CD4-positive, alpha-beta T cell (primary cell): ENCODE measurements around the gene GRB2. TPM values are rescaled to one million over a fixed set of nuclear protein-coding genes. Genes with fewer than 3 reads are reported as not detected.
"Not testable (repeated sequence)": the region's sequence is repeated elsewhere in the genome, so short reads cannot be mapped to it uniquely, and the experiment has no call there.

Experiments used
- ATAC-seq: fragments of 200-7000 bp; cut with Tn5 transposase; one replicate; pipeline ENCODE4 v1.10.0; 2022; ENCODE audit warnings: mild to moderate bottlenecking; ENCODE audit not compliant: poor library complexity
- CTCF ChIA-PET: fragments of 350-600 bp; sonication (Branson Sonifier 250); formaldehyde crosslinking; loops from one replicate; lab custom pipeline; 2021; ENCODE audit warnings: antibody characterized with exemption, inconsistent platforms; lab: Charles Lee
- POLR2A ChIA-PET: fragments of 350-600 bp; sonication (Branson Sonifier 250); formaldehyde crosslinking; loops from one replicate; lab custom pipeline; 2021; ENCODE audit warnings: antibody characterized with exemption, inconsistent platforms; lab: Charles Lee
- DNase-seq, 14 experiments: peaks; one replicate each; pipeline ENCODE4 v3.0.0-alpha.2; 2013 to 2020; ENCODE audit warnings: mixed read lengths in 2 of 14
- H3K27ac ChIP-seq, 2 donors: one replicate each; pipeline versions ENCODE4 v1.5.1 to v1.7.0; 2013; ENCODE audit warnings: low read length in 2 of 2, low read depth in 1 of 2, mild to moderate bottlenecking in 1 of 2
- H3K27me3 ChIP-seq, 2 experiments: 1 replicate in 1 of 2; 2 replicates in 1 of 2; pipeline versions ENCODE4 v1.6.1 to v1.7.0; 2013; ENCODE audit warnings: low read length in 2 of 2, control low read depth in 1 of 2, mild to moderate bottlenecking in 1 of 2, moderate library complexity in 1 of 2; ENCODE audit not compliant: insufficient read depth in 2 of 2, control insufficient read depth in 1 of 2
- H3K36me3 ChIP-seq: one replicate; pipeline ENCODE4 v1.6.1; 2013; ENCODE audit warnings: low read length, control low read depth; ENCODE audit not compliant: insufficient read depth
- H3K4me1 ChIP-seq: one replicate; pipeline ENCODE4 v1.6.1; 2013; ENCODE audit warnings: low read length, control low read depth; ENCODE audit not compliant: insufficient read depth
- H3K4me3 ChIP-seq: one replicate; pipeline ENCODE4 v1.5.1; 2013; ENCODE audit warnings: mild to moderate bottlenecking, low read length, moderate library complexity
- H3K9me3 ChIP-seq, 2 experiments: 1 replicate in 1 of 2; 2 replicates in 1 of 2; pipeline versions ENCODE4 v1.6.1 to v1.7.0; 2013; ENCODE audit warnings: low read length in 2 of 2, mild to moderate bottlenecking in 2 of 2, control low read depth in 1 of 2, moderate library complexity in 1 of 2; ENCODE audit not compliant: control insufficient read depth in 1 of 2, insufficient read depth in 1 of 2
- H3K27ac Mint-ChIP-seq: one replicate; pipeline ENCODE4 v1.8.0; 2020; ENCODE audit warnings: mixed read lengths
- H3K27me3 Mint-ChIP-seq: one replicate; pipeline ENCODE4 v1.8.0; 2021; ENCODE audit warnings: mixed read lengths
- H3K36me3 Mint-ChIP-seq: one replicate; pipeline ENCODE4 v1.8.0; 2021; ENCODE audit warnings: low read depth, mixed read lengths
- H3K4me1 Mint-ChIP-seq: one replicate; pipeline ENCODE4 v1.8.0; 2021; ENCODE audit warnings: low read depth, mixed read lengths
- H3K4me3 Mint-ChIP-seq: one replicate; pipeline ENCODE4 v1.8.0; 2020; ENCODE audit warnings: mild to moderate bottlenecking, mixed read lengths
- H3K9me3 Mint-ChIP-seq: one replicate; pipeline ENCODE4 v1.8.0; 2020; ENCODE audit warnings: mixed read lengths
- CTCF ChIP-seq: fragments of 200-600 bp; IDR thresholded peaks from one replicate; pipeline ENCODE4 v1.8.0; 2022; ENCODE audit warnings: antibody characterized with exemption, mild to moderate bottlenecking
- intact Hi-C, 2 experiments: fragments of 100-400 bp; cut with DNase I in 1 of 2; cut with micrococcal nuclease in 1 of 2; formaldehyde crosslinking; loops; one replicate each; pipeline versions ENCODE4 v1.15.1 to v1.9.0; 2023 to 2025; cut with DNase I, micrococcal nuclease
- polyA plus RNA-seq, 2 donors: library from polyadenylated mRNA; unstranded; fragments of 120-200 nt; gene quantifications; one replicate each; pipeline ENCODE4 v1.2.1, GENCODE V29; 2013
- total RNA-seq, 174 experiments: library from RNA in 2 of 174; stranded (reverse) in 2 of 174; gene quantifications; one replicate each; pipeline ENCODE4 v1.2.3 and lab custom pipeline; 2021 to 2026

The GRB2 gene
- 10 to 100 TPM; 88.8 to 92.6 TPM for total RNA-seq
- polyA plus RNA-seq (2013, experiment 1 of 2), result 112 TPM
- 98.7 TPM for polyA plus RNA-seq (2013, experiment 2 of 2)
- total RNA-seq (lab: John Stamatoyannopoulos, UW), result 92.0 to 248 (median 167) reads per million in 172 experiments

DNA sequence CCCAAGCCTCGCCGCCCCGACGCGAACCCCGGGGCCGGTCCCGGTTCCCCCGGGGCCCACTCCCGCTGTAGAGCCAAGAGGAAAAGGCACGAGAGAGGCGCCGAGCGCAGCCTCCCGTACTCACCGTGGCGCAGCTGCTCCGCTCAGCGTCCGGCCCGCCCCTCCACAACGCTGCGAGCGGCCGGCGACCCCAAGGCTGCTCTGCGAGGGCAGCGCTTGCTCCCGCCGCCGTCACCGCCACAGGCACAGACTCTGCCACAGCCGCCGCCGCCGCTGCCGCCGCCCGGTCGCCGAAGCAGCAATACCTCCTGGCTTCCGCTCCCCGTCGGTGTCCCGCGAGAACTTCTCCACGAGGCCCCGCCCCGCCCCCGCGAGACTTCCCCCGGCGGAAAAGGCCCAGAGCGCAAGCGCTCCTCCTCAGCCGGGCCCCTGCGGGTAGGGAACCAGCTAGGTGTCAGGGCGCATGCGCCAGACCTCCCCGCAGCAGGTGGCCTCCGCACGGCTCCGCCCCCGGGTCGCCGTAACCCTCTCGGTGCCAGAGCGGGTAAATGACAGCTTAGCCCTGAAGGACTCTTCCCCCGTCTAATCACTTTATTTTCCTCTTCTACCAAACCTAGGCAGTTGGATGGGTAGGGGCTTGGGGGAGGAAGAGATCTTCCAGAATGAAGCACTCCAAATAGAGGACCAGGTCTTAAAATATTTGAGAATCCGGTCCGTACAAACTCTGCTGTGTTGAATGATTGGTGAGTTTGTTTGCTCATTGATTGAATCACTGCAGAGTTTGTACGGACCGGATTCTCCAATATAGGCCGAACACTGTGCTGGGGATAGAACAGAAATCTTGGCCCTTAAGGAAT is at the start of gene GRB2:
TSS of gene GRB2 (minus strand) at position 314 of the 857 bp plus-strand sequence. CDS start 12,050 bp downstream, outside the sequence.
- Mint-ChIP-seq H3K4me1 (peaks cover 45% of the 10 kb centered on the region), H3K4me3 (peak within 1 kb of the TSS; percentile 99), H3K27me3 (no peaks in the 10 kb centered on the region), H3K27ac (peak within 1 kb of the TSS; percentile 87), H3K9me3 (no peaks in the 10 kb centered on the region), H3K36me3 (peaks cover 25% of the 10 kb centered on the region)
- H3K9me3 ChIP-seq, result no peaks in the 10 kb centered on the region
- peak within 1 kb of the TSS; percentile 100 for H3K4me3 ChIP-seq
- no peak for TF ChIP-seq CTCF
- no peaks in the 10 kb centered on the region for H3K27me3 ChIP-seq
- DNase-seq, result peak; percentile 99 to 100 (median 99)
- ChIA-PET POLR2A (interaction anchor here (0.6 to 3.7 kb wide), 23 partner anchors 11 to 532 kb away, joined by 3 to 51 read pairs (median 6); partner anchors contain the start of genes ARMC7, GGA3, MIF4GD and MRPL58), CTCF (interaction anchor here (1.3 to 4.0 kb wide), 6 partner anchors 15 to 204 kb away, joined by 3 to 25 read pairs (median 5); partner anchors contain the start of genes MIF4GD, SLC25A19 and TSEN54)
- intact Hi-C loops, result loop anchor here (1.0 to 10.0 kb wide), 6 partner anchors 51 to 421 kb away; partner anchors contain the start of genes SLC25A19 (in 2 of the 2), CDR2L (in 1 of the 2), GGA3 (in 1 of the 2) and MRPS7 (in 1 of the 2)
- H3K36me3 ChIP-seq, result peaks cover 2% of the 10 kb centered on the region
- ATAC-seq, result peak; percentile 79
- H3K27ac ChIP-seq, result peak within 1 kb of the TSS; percentile 86 to 89
- H3K4me1 ChIP-seq, result peaks cover 33% of the 10 kb centered on the region

DNA sequence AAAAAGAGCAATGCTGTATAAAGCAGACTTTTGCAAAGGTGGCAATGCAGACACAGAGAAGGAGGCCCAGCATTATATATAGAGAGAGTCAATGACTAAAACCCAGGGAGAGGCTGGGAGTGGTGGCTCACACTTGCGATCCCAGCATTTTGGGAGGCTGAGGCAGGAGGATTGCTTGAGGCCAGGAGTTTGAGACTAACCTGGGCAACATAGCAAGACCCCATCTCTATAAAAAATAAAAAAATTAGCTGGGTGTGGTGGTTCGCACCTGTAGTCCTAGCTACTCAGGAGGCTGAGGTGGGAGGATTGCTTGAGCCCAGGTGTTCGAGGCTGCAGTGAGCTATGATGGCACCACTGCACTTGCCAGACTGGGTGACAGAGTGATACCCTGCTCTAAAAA is 49.2 kb upstream of the GRB2 start:
- H3K27ac ChIP-seq, H3K36me3 ChIP-seq, H3K4me3 ChIP-seq, ATAC-seq, DNase-seq, H3K27ac Mint-ChIP-seq, H3K27me3 ChIP-seq, H3K9me3 ChIP-seq, H3K27me3 Mint-ChIP-seq, H3K9me3 Mint-ChIP-seq: not testable (repeated sequence)
- peaks cover 22% of the 10 kb centered on the region for H3K4me1 Mint-ChIP-seq
- intact Hi-C loops, result loop anchor here in 1 of 2 experiments (5.0 kb wide), 2 partner anchors 167 to 328 kb away; partner anchors contain the start of genes SLC25A19 and UNK
- POLR2A ChIA-PET, result interaction anchor here (1.1 kb wide), 1 partner anchor 166 kb away, joined by 3 read pairs; the partner anchor contains the start of gene SLC25A19
- peaks cover 11% of the 10 kb centered on the region for H3K36me3 Mint-ChIP-seq
- peaks cover 17% of the 10 kb centered on the region for H3K4me1 ChIP-seq
- CTCF ChIA-PET, result interaction anchor here (0.5 to 1.5 kb wide), 3 partner anchors 17 to 136 kb away, joined by 3 read pairs; partner anchors contain the start of gene TSEN54
- peak overlapping the region; percentile 62 for H3K4me3 Mint-ChIP-seq

DNA sequence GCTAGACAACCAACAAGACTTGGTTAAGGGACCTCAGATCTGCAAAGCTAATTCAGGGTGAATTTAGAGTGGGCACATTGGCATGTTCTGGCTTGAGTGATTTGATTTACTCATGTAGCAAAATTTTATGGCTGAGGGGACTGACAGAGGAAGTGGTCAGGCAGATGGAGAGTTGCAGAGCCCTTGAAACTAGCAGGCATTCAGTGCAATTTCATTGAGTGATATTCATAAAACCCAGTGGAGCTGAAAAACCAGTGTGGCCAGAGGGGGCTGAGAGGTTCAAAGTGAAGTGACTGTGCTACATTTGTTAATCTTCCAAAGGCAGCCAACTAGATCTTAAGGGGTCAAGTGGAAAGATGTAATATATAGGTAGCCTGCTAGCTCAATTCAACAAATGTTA is 48.7 kb upstream of the GRB2 start:
- H3K4me3 Mint-ChIP-seq, result peak overlapping the region; percentile 62
- no peak for DNase-seq
- no peak overlapping the region for H3K27ac Mint-ChIP-seq
- intact Hi-C loops, result no loop called here
- H3K27me3 ChIP-seq, result no peaks in the 10 kb centered on the region
- H3K4me1 ChIP-seq, result peaks cover 17% of the 10 kb centered on the region
- ATAC-seq, result no peak
- H3K4me3 ChIP-seq, result no peak overlapping the region
- no peaks in the 10 kb centered on the region for H3K9me3 Mint-ChIP-seq
- H3K36me3 Mint-ChIP-seq, result peaks cover 11% of the 10 kb centered on the region
- TF ChIP-seq CTCF, result no peak
- H3K4me1 Mint-ChIP-seq, result peaks cover 22% of the 10 kb centered on the region
- ChIA-PET POLR2A (interaction anchor here (1.1 kb wide), 1 partner anchor 165 kb away, joined by 3 read pairs; the partner anchor contains the start of gene SLC25A19), CTCF (interaction anchor here (0.6 kb wide), 1 partner anchor 135 kb away, joined by 3 read pairs; no protein-coding TSS in a partner anchor)
- no peaks in the 10 kb centered on the region for H3K9me3 ChIP-seq
- no peaks in the 10 kb centered on the region for H3K36me3 ChIP-seq
- no peak overlapping the region for H3K27ac ChIP-seq
- H3K27me3 Mint-ChIP-seq, result no peaks in the 10 kb centered on the region
